Activated CD4-positive, alpha-beta T cell treated with anti-CD3 and anti-CD28 coated beads, Interleukin-2, amount 50 U/mL, for 4 hours (primary cell): Measurements from ENCODE around the gene ACTL8.

Source experiments
- DNase-seq, 2 experiments: peaks; one replicate each; pipeline ENCODE4 v3.0.0-alpha.2; 2020

The ACTL8 gene

GRCh38 chr1:17755120-17755519 is at the start of gene ACTL8:
TSS of gene ACTL8 (plus strand) at chr1:17755333. CDS start at chr1:17823009, 67,676 bp downstream.
- DNase-seq = no peak

- no peak for DNase-seq
These were observed 48.7 kb upstream of the ACTL8 start for GRCh38 chr1:17706445-17706844.

- no peak for DNase-seq
These were observed 45.2 kb upstream of the ACTL8 start for GRCh38 chr1:17709981-17710380.

- no peak for DNase-seq
These were observed 44.1 kb upstream of the ACTL8 start for GRCh38 chr1:17710889-17711576.

- no peak for DNase-seq
These were observed 43.6 kb upstream of the ACTL8 start for GRCh38 chr1:17711577-17711910.

- no peak for DNase-seq
These were observed 43.2 kb upstream of the ACTL8 start for GRCh38 chr1:17711941-17712340.

- no peak for DNase-seq
These were observed 41.1 kb upstream of the ACTL8 start for GRCh38 chr1:17713993-17714392.

GRCh38 chr1:17717594-17718535 is 37.3 kb upstream of the ACTL8 start:
- DNase-seq = no peak

GRCh38 chr1:17719874-17720273 is 35.3 kb upstream of the ACTL8 start:
- DNase-seq = no peak

- DNase-seq = no peak
These were observed 33.7 kb upstream of the ACTL8 start for GRCh38 chr1:17721444-17721843.

GRCh38 chr1:17723684-17724083 is 31.4 kb upstream of the ACTL8 start:
- no peak for DNase-seq

GRCh38 chr1:17724150-17724549 is 31.0 kb upstream of the ACTL8 start:
- DNase-seq = no peak

GRCh38 chr1:17725084-17725719 is 29.9 kb upstream of the ACTL8 start:
- no peak for DNase-seq

- DNase-seq = no peak
These were observed 29.1 kb upstream of the ACTL8 start for GRCh38 chr1:17725811-17726582.

- DNase-seq = no peak
These were observed 26.9 kb upstream of the ACTL8 start for GRCh38 chr1:17728123-17728712.

GRCh38 chr1:17729248-17729647 is 25.9 kb upstream of the ACTL8 start:
- DNase-seq = no peak

GRCh38 chr1:17729909-17730308 is 25.2 kb upstream of the ACTL8 start:
- no peak for DNase-seq

GRCh38 chr1:17731460-17731859 is 23.7 kb upstream of the ACTL8 start:
- DNase-seq = no peak

GRCh38 chr1:17732475-17732874 is 22.7 kb upstream of the ACTL8 start:
- no peak for DNase-seq

GRCh38 chr1:17733661-17734060 is 21.5 kb upstream of the ACTL8 start:
- DNase-seq = no peak

- DNase-seq = no peak
These were observed 20.5 kb upstream of the ACTL8 start for GRCh38 chr1:17734609-17735008.

GRCh38 chr1:17735348-17735747 is 19.8 kb upstream of the ACTL8 start:
- no peak for DNase-seq

GRCh38 chr1:17735793-17736192 is 19.3 kb upstream of the ACTL8 start:
- no peak for DNase-seq
